Measurements from ENCODE around the gene CD27. TPM values are rescaled to one million over a fixed set of nuclear protein-coding genes. Genes with fewer than 3 reads are reported as not detected.
"Not testable (repeated sequence)": the region's sequence is repeated elsewhere in the genome, so short reads cannot be mapped to it uniquely, and the experiment has no call there.

CD27 gene
- total RNA-seq, 1 experiment from 2014 or later: not detected

- H3K4me3 Mint-ChIP-seq (ENCODE audit: low read depth, unreplicated experiment): no peak overlapping the region
- peaks cover 17% of the 10 kb centered on the region for H3K27me3 Mint-ChIP-seq (ENCODE audit: unreplicated experiment)
- intact Hi-C loops (cut with micrococcal nuclease; ENCODE audit: unreplicated experiment): no loop called here
- no peaks in the 10 kb centered on the region for H3K36me3 Mint-ChIP-seq (ENCODE audit: insufficient read depth, unreplicated experiment)
- TF ChIP-seq CTCF (IDR thresholded peaks at IDR 0.05; ENCODE audit: unreplicated experiment): no peak
- H3K9me3 Mint-ChIP-seq (ENCODE audit: low read depth, unreplicated experiment): no peaks in the 10 kb centered on the region
- no peaks in the 10 kb centered on the region for H3K4me1 Mint-ChIP-seq (ENCODE audit: low read depth, unreplicated experiment)
- CTCF ChIA-PET: no interaction called here
- BruUV-seq (replicated peaks): no TSS peak
- H3K27ac Mint-ChIP-seq (ENCODE audit: unreplicated experiment): no peak overlapping the region
- no peak for DNase-seq
Measured at GRCh38 chr12:6478416-6478815, 33.7 kb downstream of the CD27 start.

- intact Hi-C loops (cut with micrococcal nuclease; ENCODE audit: unreplicated experiment): no loop called here
- TF ChIP-seq CTCF (IDR thresholded peaks at IDR 0.05; ENCODE audit: unreplicated experiment): no peak
- H3K27me3 Mint-ChIP-seq (ENCODE audit: unreplicated experiment): no peaks in the 10 kb centered on the region
- H3K4me3 Mint-ChIP-seq (ENCODE audit: low read depth, unreplicated experiment): no peak overlapping the region
- CTCF ChIA-PET: no interaction called here
- no peaks in the 10 kb centered on the region for H3K9me3 Mint-ChIP-seq (ENCODE audit: low read depth, unreplicated experiment)
- BruUV-seq (replicated peaks): no TSS peak
- no peak overlapping the region for H3K27ac Mint-ChIP-seq (ENCODE audit: unreplicated experiment)
- peaks cover 17% of the 10 kb centered on the region for H3K36me3 Mint-ChIP-seq (ENCODE audit: insufficient read depth, unreplicated experiment)
- no peaks in the 10 kb centered on the region for H3K4me1 Mint-ChIP-seq (ENCODE audit: low read depth, unreplicated experiment)
- DNase-seq: no peak
Measured at GRCh38 chr12:6488240-6488639, 43.5 kb downstream of the CD27 start.

GRCh38 chr12:6489449-6489848 is 44.7 kb downstream of the CD27 start:
- Mint-ChIP-seq H3K9me3 (ENCODE audit: low read depth, unreplicated experiment) (no peaks in the 10 kb centered on the region), H3K27me3 (ENCODE audit: unreplicated experiment) (no peaks in the 10 kb centered on the region), H3K27ac (ENCODE audit: unreplicated experiment) (no peak overlapping the region), H3K4me1 (ENCODE audit: low read depth, unreplicated experiment) (no peaks in the 10 kb centered on the region), H3K36me3 (ENCODE audit: insufficient read depth, unreplicated experiment) (peaks cover 29% of the 10 kb centered on the region), H3K4me3 (ENCODE audit: low read depth, unreplicated experiment) (no peak overlapping the region)
- TF ChIP-seq CTCF (IDR thresholded peaks at IDR 0.05; ENCODE audit: unreplicated experiment): no peak
- no peak for DNase-seq
- intact Hi-C loops (cut with micrococcal nuclease; ENCODE audit: unreplicated experiment): no loop called here
- CTCF ChIA-PET: interaction anchor here (0.7 kb wide), 1 partner anchor 310 kb away, joined by 3 read pairs; no protein-coding TSS in a partner anchor
- no TSS peak for BruUV-seq (replicated peaks)

- H3K27ac Mint-ChIP-seq (ENCODE audit: unreplicated experiment); H3K4me1 Mint-ChIP-seq (ENCODE audit: low read depth, unreplicated experiment); H3K4me3 Mint-ChIP-seq (ENCODE audit: low read depth, unreplicated experiment); BruUV-seq (replicated peaks); H3K27me3 Mint-ChIP-seq (ENCODE audit: unreplicated experiment); CTCF ChIA-PET; intact Hi-C loops (cut with micrococcal nuclease; ENCODE audit: unreplicated experiment); DNase-seq; H3K9me3 Mint-ChIP-seq (ENCODE audit: low read depth, unreplicated experiment): not testable (repeated sequence)
- H3K36me3 Mint-ChIP-seq (ENCODE audit: insufficient read depth, unreplicated experiment): peaks cover 39% of the 10 kb centered on the region
Measured at GRCh38 chr12:6490673-6491072, 45.9 kb downstream of the CD27 start.

GRCh38 chr12:6492838-6493496 is 48.2 kb downstream of the CD27 start, which contains the start of gene MRPL51:
TSS of gene MRPL51 (minus strand) at chr12:6493262. CDS start at chr12:6493136, 126 bp downstream.
- Mint-ChIP-seq H3K36me3 (ENCODE audit: insufficient read depth, unreplicated experiment) (peaks cover 48% of the 10 kb centered on the region), H3K27ac (ENCODE audit: unreplicated experiment) (peak within 1 kb of the TSS; percentile 96), H3K9me3 (ENCODE audit: low read depth, unreplicated experiment) (no peaks in the 10 kb centered on the region), H3K4me1 (ENCODE audit: low read depth, unreplicated experiment) (no peaks in the 10 kb centered on the region), H3K27me3 (ENCODE audit: unreplicated experiment) (no peaks in the 10 kb centered on the region), H3K4me3 (ENCODE audit: low read depth, unreplicated experiment) (peak within 1 kb of the TSS; percentile 95)
- CTCF ChIA-PET: interaction anchor here (0.6 to 1.2 kb wide), 4 partner anchors 28 to 196 kb away, joined by 3 to 9 read pairs (median 4); partner anchors contain the start of gene ZNF384
- BruUV-seq (replicated peaks): TSS peak; percentile 96
- no peak for TF ChIP-seq CTCF (IDR thresholded peaks at IDR 0.05; ENCODE audit: unreplicated experiment)
- intact Hi-C loops (cut with micrococcal nuclease; ENCODE audit: unreplicated experiment): no loop called here
- DNase-seq: peak; percentile 98
